ENCODE measurements around the gene AGBL1. TPM values are rescaled to one million over a fixed set of nuclear protein-coding genes. Genes with fewer than 3 reads are reported as not detected.

AGBL1 gene
- total RNA-seq, 2 experiments from 2014 or later = not detected

GRCh38 chr15:86948719-86949118 is 869.0 kb downstream of the AGBL1 start:
- Mint-ChIP-seq H3K4me1 (no peaks in the 10 kb centered on the region), H3K27me3 (no peaks in the 10 kb centered on the region), H3K36me3 (no peaks in the 10 kb centered on the region), H3K27ac (no peak overlapping the region), H3K9me3 (ENCODE audit: low read depth) (no peaks in the 10 kb centered on the region), H3K4me3 (no peak overlapping the region)
- CTCF ChIA-PET = no interaction called here
- ATAC-seq = no peak
- DNase-seq = no peak

- ATAC-seq = no peak
- H3K4me3 Mint-ChIP-seq = no peak overlapping the region
- H3K9me3 Mint-ChIP-seq (ENCODE audit: low read depth) = no peaks in the 10 kb centered on the region
- H3K4me1 Mint-ChIP-seq = no peaks in the 10 kb centered on the region
- no peaks in the 10 kb centered on the region for H3K36me3 Mint-ChIP-seq
- H3K27ac Mint-ChIP-seq = no peak overlapping the region
- no peaks in the 10 kb centered on the region for H3K27me3 Mint-ChIP-seq
- DNase-seq = no peak
- CTCF ChIA-PET = no interaction called here
These were observed 879.6 kb downstream of the AGBL1 start for GRCh38 chr15:86959254-86959653.

- H3K4me1 Mint-ChIP-seq = no peaks in the 10 kb centered on the region
- DNase-seq (no peak), ATAC-seq (no peak)
- no peak overlapping the region for H3K27ac Mint-ChIP-seq
- no peaks in the 10 kb centered on the region for H3K9me3 Mint-ChIP-seq (ENCODE audit: low read depth)
- no peaks in the 10 kb centered on the region for H3K27me3 Mint-ChIP-seq
- CTCF ChIA-PET = no interaction called here
- no peak overlapping the region for H3K4me3 Mint-ChIP-seq
- H3K36me3 Mint-ChIP-seq = no peaks in the 10 kb centered on the region
These were observed 882.0 kb downstream of the AGBL1 start for GRCh38 chr15:86961669-86962068.

GRCh38 chr15:86964271-86964670 is 884.6 kb downstream of the AGBL1 start:
- no peaks in the 10 kb centered on the region for H3K27me3 Mint-ChIP-seq
- CTCF ChIA-PET = no interaction called here

GRCh38 chr15:86968244-86968643 is 888.6 kb downstream of the AGBL1 start:
- ATAC-seq = no peak
- CTCF ChIA-PET = no interaction called here

More at GRCh38 chr15:86964271-86964670, 884.6 kb downstream of the AGBL1 start:
- no peaks in the 10 kb centered on the region for H3K36me3 Mint-ChIP-seq
- H3K4me1 Mint-ChIP-seq = no peaks in the 10 kb centered on the region
- H3K4me3 Mint-ChIP-seq = no peak overlapping the region
- no peak overlapping the region for H3K27ac Mint-ChIP-seq
- H3K9me3 Mint-ChIP-seq (ENCODE audit: low read depth) = no peaks in the 10 kb centered on the region
- DNase-seq (no peak), ATAC-seq (no peak)

DNA sequence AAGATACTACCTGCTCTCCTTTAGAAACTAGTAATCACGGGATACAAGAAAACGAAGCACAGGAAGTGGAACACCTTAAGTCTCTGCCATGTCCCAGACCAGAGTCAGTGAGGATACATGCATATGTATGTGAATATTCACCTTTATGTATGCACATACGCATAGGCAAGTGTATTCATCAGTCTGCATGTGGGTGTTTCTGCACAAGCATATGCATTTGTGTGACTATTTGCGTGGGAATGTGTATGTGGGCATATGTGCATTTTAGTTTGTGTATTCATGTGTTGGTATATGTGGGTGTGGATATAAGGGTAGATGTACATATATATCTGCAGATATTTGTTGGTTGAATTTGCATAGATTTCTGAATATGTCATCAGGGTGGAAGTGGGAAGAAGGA is 889.7 kb downstream of the AGBL1 start:
- DNase-seq = no peak
- Mint-ChIP-seq H3K27me3 (no peaks in the 10 kb centered on the region), H3K4me1 (no peaks in the 10 kb centered on the region), H3K36me3 (no peaks in the 10 kb centered on the region), H3K9me3 (ENCODE audit: low read depth) (no peaks in the 10 kb centered on the region), H3K4me3 (no peak overlapping the region), H3K27ac (no peak overlapping the region)
- ATAC-seq = no peak
- CTCF ChIA-PET = no interaction called here

More at GRCh38 chr15:86968244-86968643, 888.6 kb downstream of the AGBL1 start:
- Mint-ChIP-seq H3K4me3 (no peak overlapping the region), H3K4me1 (no peaks in the 10 kb centered on the region), H3K36me3 (no peaks in the 10 kb centered on the region), H3K27me3 (no peaks in the 10 kb centered on the region), H3K27ac (no peak overlapping the region), H3K9me3 (ENCODE audit: low read depth) (no peaks in the 10 kb centered on the region)
- DNase-seq = no peak

DNA sequence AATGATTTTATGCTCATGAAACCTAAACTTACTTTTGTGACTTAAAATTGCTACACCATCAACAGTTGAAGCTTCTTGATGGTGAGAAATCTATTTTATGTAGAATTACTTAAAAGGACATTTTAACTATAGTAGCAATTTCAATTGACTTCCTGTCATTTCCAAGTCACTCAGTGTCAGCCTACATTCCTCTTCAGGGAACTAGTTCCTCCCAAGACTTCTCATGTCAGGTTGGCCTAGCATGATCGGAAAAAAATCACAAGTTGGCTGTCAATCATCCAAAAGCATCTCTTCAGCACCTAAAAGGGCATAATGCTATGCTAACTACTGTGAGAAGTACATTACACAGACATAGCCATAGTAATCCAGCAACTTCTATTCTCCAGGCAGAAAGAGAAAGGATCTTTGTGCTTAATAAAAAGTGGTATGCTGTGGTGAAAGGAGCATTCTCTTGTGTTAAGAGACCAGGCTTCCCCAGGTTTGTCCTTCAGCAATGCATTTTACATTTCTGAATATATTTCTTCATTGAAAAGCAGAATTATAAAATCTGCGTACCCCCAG is 893.7 kb downstream of the AGBL1 start:
- H3K4me3 Mint-ChIP-seq = no peak overlapping the region

GRCh38 chr15:86988033-86988432 is 908.4 kb downstream of the AGBL1 start:
- H3K4me1 Mint-ChIP-seq = no peaks in the 10 kb centered on the region
- H3K27me3 Mint-ChIP-seq = peaks cover 3% of the 10 kb centered on the region
- ATAC-seq (no peak), DNase-seq (no peak)
- no peak overlapping the region for H3K4me3 Mint-ChIP-seq
- no peak overlapping the region for H3K27ac Mint-ChIP-seq
- no peaks in the 10 kb centered on the region for H3K9me3 Mint-ChIP-seq (ENCODE audit: low read depth)
- H3K36me3 Mint-ChIP-seq = no peaks in the 10 kb centered on the region
- CTCF ChIA-PET = no interaction called here

More for the DNA sequence above, 893.7 kb downstream of the AGBL1 start:
- Mint-ChIP-seq H3K36me3 (no peaks in the 10 kb centered on the region), H3K27ac (no peak overlapping the region), H3K4me1 (no peaks in the 10 kb centered on the region), H3K9me3 (ENCODE audit: low read depth) (no peaks in the 10 kb centered on the region), H3K27me3 (no peaks in the 10 kb centered on the region)
- DNase-seq (no peak), ATAC-seq (no peak)
- CTCF ChIA-PET = no interaction called here

DNA sequence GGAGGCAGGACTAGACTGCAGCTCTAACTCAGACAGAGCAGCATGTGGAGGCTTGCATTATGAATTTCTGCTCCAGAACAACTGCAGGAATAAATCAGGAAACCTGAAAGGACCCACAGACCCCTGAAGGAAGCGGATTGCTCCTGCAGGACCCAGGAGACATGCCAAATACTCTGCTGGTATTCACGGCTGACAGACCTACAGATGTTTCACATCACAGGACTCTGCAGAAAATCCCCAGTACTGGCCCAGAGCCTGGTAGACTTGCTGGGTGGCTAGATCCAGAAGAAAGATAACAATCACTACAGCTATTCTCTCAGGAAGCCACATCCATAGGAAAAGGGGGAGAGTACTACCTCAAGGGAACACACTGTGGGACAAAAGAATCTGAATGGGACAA is 942.1 kb downstream of the AGBL1 start:
- no peak overlapping the region for H3K4me3 Mint-ChIP-seq
- peaks cover 26% of the 10 kb centered on the region for H3K9me3 Mint-ChIP-seq (ENCODE audit: low read depth)
- CTCF ChIA-PET = no interaction called here
- DNase-seq (no peak), ATAC-seq (no peak)
- no peaks in the 10 kb centered on the region for H3K4me1 Mint-ChIP-seq
- H3K27me3 Mint-ChIP-seq = peaks cover 3% of the 10 kb centered on the region
- H3K27ac Mint-ChIP-seq = no peak overlapping the region
- no peaks in the 10 kb centered on the region for H3K36me3 Mint-ChIP-seq

DNA sequence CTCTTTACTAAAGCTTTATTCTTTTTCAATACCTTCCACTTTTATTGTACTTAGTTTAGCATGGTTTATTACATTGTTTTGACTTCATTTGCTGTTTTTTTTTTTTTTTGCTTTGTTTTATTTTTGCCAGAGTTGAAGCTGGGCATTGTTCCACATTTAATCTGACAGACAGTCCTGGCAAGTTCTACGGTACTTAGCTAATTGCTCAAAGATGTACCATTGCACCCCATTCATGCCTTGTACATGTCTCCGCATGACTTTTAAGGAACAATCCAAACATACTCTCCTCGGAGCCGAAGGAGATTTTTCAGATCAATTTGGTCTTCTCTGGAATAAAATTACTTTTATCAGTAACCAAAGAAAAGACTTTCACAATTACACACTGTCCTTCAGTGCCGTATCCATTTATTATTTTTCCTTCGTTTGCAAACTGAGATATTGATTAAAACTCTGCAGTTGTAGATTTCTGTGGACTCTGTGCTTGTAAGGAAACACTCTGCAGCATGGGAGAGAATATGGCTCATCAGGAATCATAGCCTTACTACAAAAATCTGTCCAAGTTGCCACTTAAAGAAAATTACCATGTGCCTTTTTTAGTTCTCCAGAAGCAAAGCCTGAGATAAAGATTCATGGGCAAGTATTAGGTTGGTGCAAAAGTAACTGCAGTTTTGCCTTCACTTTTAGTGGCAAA is 952.0 kb downstream of the AGBL1 start:
- ATAC-seq = no peak
- H3K4me1 Mint-ChIP-seq = no peaks in the 10 kb centered on the region
- H3K9me3 Mint-ChIP-seq (ENCODE audit: low read depth) = no peaks in the 10 kb centered on the region
- H3K27ac Mint-ChIP-seq = no peak overlapping the region
- no peak overlapping the region for H3K4me3 Mint-ChIP-seq
- no peak for DNase-seq
- CTCF ChIA-PET = no interaction called here
- no peaks in the 10 kb centered on the region for H3K27me3 Mint-ChIP-seq
- H3K36me3 Mint-ChIP-seq = no peaks in the 10 kb centered on the region

GRCh38 chr15:87032295-87032694 is 952.6 kb downstream of the AGBL1 start:
- Mint-ChIP-seq H3K9me3 (ENCODE audit: low read depth) (no peaks in the 10 kb centered on the region), H3K27ac (no peak overlapping the region), H3K36me3 (no peaks in the 10 kb centered on the region), H3K4me1 (no peaks in the 10 kb centered on the region), H3K27me3 (no peaks in the 10 kb centered on the region), H3K4me3 (no peak overlapping the region)
- CTCF ChIA-PET = no interaction called here
- ATAC-seq = no peak
- DNase-seq = no peak

- Mint-ChIP-seq H3K27me3 (no peaks in the 10 kb centered on the region), H3K9me3 (ENCODE audit: low read depth) (no peaks in the 10 kb centered on the region), H3K36me3 (no peaks in the 10 kb centered on the region), H3K4me1 (no peaks in the 10 kb centered on the region), H3K4me3 (no peak overlapping the region), H3K27ac (no peak overlapping the region)
- no peak for ATAC-seq
- CTCF ChIA-PET = no interaction called here
- DNase-seq = no peak
These were observed 953.4 kb downstream of the AGBL1 start for GRCh38 chr15:87033056-87033455.

- CTCF ChIA-PET = no interaction called here
- Mint-ChIP-seq H3K36me3 (no peaks in the 10 kb centered on the region), H3K9me3 (ENCODE audit: low read depth) (no peaks in the 10 kb centered on the region), H3K4me1 (no peaks in the 10 kb centered on the region), H3K4me3 (no peak overlapping the region), H3K27me3 (no peaks in the 10 kb centered on the region), H3K27ac (no peak overlapping the region)
- ATAC-seq (no peak), DNase-seq (no peak)
These were observed 955.2 kb downstream of the AGBL1 start for GRCh38 chr15:87034886-87035285.

GRCh38 chr15:87038404-87038803 is 958.7 kb downstream of the AGBL1 start:
- no peak for ATAC-seq
- Mint-ChIP-seq H3K9me3 (ENCODE audit: low read depth) (no peaks in the 10 kb centered on the region), H3K27me3 (no peaks in the 10 kb centered on the region), H3K4me1 (no peaks in the 10 kb centered on the region), H3K4me3 (no peak overlapping the region), H3K27ac (no peak overlapping the region), H3K36me3 (no peaks in the 10 kb centered on the region)
- DNase-seq = no peak
- CTCF ChIA-PET = no interaction called here

Measured in activated CD8-positive, alpha-beta memory T cell treated with anti-CD3 and anti-CD28 coated beads, Interleukin-2, amount 10 ng/mL, durations not matched to agents 7 days and 5 days (primary cell).